Calu3 (cell line): ENCODE results near the gene NGEF. TPM values are rescaled to one million over a fixed set of nuclear protein-coding genes. Genes with fewer than 3 reads are reported as not detected.
A peak's percentile ranks its signal among the peaks of the same experiment; 100 is the strongest.

Experiments
- BruUV-seq: library from RNA; stranded (reverse); fragments of 400-500 nt; replicated peaks from 2 replicates; lab custom pipeline; 2021; lab: Mats Ljungman, UMichigan
- CTCF ChIA-PET: fragments of 300-600 bp; sonication (Branson Sonifier 250); formaldehyde crosslinking; loops from one replicate; lab custom pipeline; 2022; ENCODE audit warnings: antibody characterized with exemption; lab: Charles Lee
- DNase-seq: peaks from one replicate; pipeline ENCODE4 v3.0.0; 2022
- H3K27ac Mint-ChIP-seq: one replicate; pipeline ENCODE4 v1.8.0; 2022; ENCODE audit warnings: mixed read lengths; ENCODE audit not compliant: unreplicated experiment
- H3K27me3 Mint-ChIP-seq: one replicate; pipeline ENCODE4 v1.8.0; 2022; ENCODE audit warnings: mixed read lengths; ENCODE audit not compliant: unreplicated experiment
- H3K36me3 Mint-ChIP-seq: one replicate; pipeline ENCODE4 v1.8.0; 2022; ENCODE audit warnings: mild to moderate bottlenecking, moderate library complexity, mixed read lengths; ENCODE audit not compliant: insufficient read depth, unreplicated experiment
- H3K4me1 Mint-ChIP-seq: one replicate; pipeline ENCODE4 v1.8.0; 2022; ENCODE audit warnings: mild to moderate bottlenecking, low read depth, mixed read lengths; ENCODE audit not compliant: unreplicated experiment
- H3K4me3 Mint-ChIP-seq: one replicate; pipeline ENCODE4 v1.8.0; 2022; ENCODE audit warnings: mild to moderate bottlenecking, low read depth, moderate library complexity, mixed read lengths; ENCODE audit not compliant: unreplicated experiment
- H3K9me3 Mint-ChIP-seq: one replicate; pipeline ENCODE4 v1.8.0; 2022; ENCODE audit warnings: low read depth, mixed read lengths; ENCODE audit not compliant: unreplicated experiment
- intact Hi-C: fragments of 100-400 bp; cut with micrococcal nuclease; formaldehyde crosslinking; loops from one replicate; pipeline ENCODE4 v1.10.0; 2022; ENCODE audit not compliant: unreplicated experiment
- total RNA-seq: library from RNA; stranded (reverse); gene quantifications from 2 replicates; pipeline ENCODE4 v1.2.3, GENCODE V29; 2022
- TF ChIP-seq, protein P1 (sequence below): fragments of 200-600 bp; IDR thresholded peaks from one replicate; pipeline ENCODE4 v1.8.0; 2022; ENCODE audit warnings: antibody characterized with exemption; ENCODE audit not compliant: unreplicated experiment

The NGEF gene
- total RNA-seq, 1 experiment from 2014 or later: 1.7 TPM

DNA sequence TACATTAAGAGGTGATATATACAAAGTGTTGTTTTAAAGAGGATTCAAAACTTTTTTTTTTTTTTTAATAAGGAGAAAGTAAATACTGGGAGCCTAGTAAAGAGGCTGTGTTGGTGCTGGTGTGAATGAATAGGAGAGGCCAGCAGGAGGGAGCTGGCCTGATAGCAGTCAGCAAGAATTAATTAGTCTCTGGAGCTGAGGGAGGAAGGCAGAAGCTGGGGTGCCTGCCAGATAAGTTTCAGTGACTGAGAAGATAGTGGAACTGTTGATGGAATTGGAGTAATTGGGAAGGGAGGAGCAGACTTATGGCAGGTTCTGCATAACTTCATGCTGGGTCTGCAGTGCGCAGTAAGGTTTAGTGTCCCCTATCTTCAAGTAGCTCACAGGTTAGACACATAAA lies 179.2 kb downstream of the NGEF start:
- Mint-ChIP-seq H3K9me3 (no peaks in the 10 kb centered on the region), H3K27me3 (no peaks in the 10 kb centered on the region), H3K27ac (peak overlapping the region; percentile 28), H3K4me1 (peaks cover 22% of the 10 kb centered on the region), H3K36me3 (peaks cover 23% of the 10 kb centered on the region), H3K4me3 (no peak overlapping the region)
- no TSS peak for BruUV-seq
- intact Hi-C loops: no loop called here
- DNase-seq: no peak
- CTCF ChIA-PET: interaction anchor here (0.7 kb wide), 1 partner anchor 273 kb away, joined by 4 read pairs; no protein-coding TSS in a partner anchor
- TF ChIP-seq, protein P1, sequence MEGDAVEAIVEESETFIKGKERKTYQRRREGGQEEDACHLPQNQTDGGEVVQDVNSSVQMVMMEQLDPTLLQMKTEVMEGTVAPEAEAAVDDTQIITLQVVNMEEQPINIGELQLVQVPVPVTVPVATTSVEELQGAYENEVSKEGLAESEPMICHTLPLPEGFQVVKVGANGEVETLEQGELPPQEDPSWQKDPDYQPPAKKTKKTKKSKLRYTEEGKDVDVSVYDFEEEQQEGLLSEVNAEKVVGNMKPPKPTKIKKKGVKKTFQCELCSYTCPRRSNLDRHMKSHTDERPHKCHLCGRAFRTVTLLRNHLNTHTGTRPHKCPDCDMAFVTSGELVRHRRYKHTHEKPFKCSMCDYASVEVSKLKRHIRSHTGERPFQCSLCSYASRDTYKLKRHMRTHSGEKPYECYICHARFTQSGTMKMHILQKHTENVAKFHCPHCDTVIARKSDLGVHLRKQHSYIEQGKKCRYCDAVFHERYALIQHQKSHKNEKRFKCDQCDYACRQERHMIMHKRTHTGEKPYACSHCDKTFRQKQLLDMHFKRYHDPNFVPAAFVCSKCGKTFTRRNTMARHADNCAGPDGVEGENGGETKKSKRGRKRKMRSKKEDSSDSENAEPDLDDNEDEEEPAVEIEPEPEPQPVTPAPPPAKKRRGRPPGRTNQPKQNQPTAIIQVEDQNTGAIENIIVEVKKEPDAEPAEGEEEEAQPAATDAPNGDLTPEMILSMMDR: no peak

DNA sequence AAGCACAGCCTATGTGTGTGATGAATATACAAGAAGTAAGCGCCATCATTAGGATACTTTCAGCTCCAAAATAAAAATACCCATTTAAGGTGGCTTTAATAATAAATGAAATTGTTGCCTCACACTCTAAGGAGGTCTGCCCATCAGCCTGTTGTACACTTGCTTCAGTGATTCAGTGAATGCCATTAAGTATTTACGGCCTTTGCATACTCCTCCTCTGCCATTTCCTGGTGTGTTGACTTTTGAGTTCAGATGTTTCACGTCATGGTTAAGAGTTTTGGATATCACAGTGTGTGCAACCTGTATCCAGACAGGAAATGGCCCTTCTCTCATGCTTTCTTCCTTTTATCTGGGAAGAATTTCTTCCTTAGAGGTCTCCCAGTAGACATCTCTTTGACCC lies 181.6 kb downstream of the NGEF start:
- Mint-ChIP-seq H3K27ac (no peak overlapping the region), H3K27me3 (no peaks in the 10 kb centered on the region), H3K4me1 (no peaks in the 10 kb centered on the region), H3K9me3 (no peaks in the 10 kb centered on the region), H3K36me3 (peaks cover 23% of the 10 kb centered on the region), H3K4me3 (no peak overlapping the region)
- intact Hi-C loops: no loop called here
- CTCF ChIA-PET: no interaction called here
- DNase-seq: no peak
- TF ChIP-seq, protein P1: no peak
- BruUV-seq: no TSS peak

DNA sequence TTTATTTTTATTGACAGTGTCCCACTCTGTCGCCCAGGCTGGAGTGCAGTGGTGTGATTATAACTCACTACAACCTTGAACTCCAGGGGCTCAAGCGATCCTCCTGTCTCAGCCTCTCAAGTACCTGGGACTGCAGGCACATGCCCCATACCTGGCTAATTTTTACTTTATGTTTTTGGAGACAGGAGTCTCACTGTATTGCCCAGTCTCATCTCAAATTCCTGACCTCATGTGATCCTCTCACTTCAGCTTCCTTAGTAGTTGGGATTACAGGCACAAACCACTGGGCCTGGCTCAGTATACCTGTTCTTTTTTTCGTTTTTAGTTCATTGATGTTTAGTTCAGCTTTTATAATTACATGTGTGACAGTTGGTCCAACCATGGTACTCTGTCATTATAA lies 183.1 kb downstream of the NGEF start:
- Mint-ChIP-seq H3K27ac (no peak overlapping the region), H3K36me3 (peaks cover 23% of the 10 kb centered on the region), H3K4me1 (no peaks in the 10 kb centered on the region), H3K27me3 (no peaks in the 10 kb centered on the region), H3K9me3 (no peaks in the 10 kb centered on the region), H3K4me3 (no peak overlapping the region)
- CTCF ChIA-PET: no interaction called here
- DNase-seq: no peak
- no TSS peak for BruUV-seq
- intact Hi-C loops: no loop called here
- TF ChIP-seq, protein P1: no peak

Other genes starting within 250 kb of the NGEF start
- not detected in 2 replicates for gene KCNJ13, start 236.7 kb downstream of the NGEF start, total RNA-seq
- gene SNORC, start 143.0 kb downstream of the NGEF start, total RNA-seq: 4.3 and 5.0 TPM in 2 replicates
- not detected in 2 replicates for gene NEU2, start 19.4 kb upstream of the NGEF start, total RNA-seq
- not detected in 2 replicates for gene INPP5D, start 47.1 kb upstream of the NGEF start, total RNA-seq
- 45.0 and 47.6 TPM in 2 replicates for gene ATG16L1, start 238.4 kb upstream of the NGEF start, total RNA-seq